Stomach (tissue), 4 donors: ENCODE measurements around the gene CCDC88C.

Experiments
- CTCF ChIP-seq, 7 experiments: fragments of 450-650 bp in 4 of 7; fragments of 200-600 bp in 3 of 7; sonication (generic) in 3 of 7; IDR thresholded peaks; one replicate each; pipeline ENCODE4 v1.5.1; 2016 to 2019; ENCODE audit warnings: antibody characterized with exemption in 7 of 7, control low read depth in 2 of 7, mild to moderate bottlenecking in 1 of 7
- EP300 ChIP-seq: sonication (generic); formaldehyde crosslinking; IDR thresholded peaks from one replicate; pipeline ENCODE4 v1.6.1; 2017; ENCODE audit warnings: antibody characterized with exemption
- POLR2A ChIP-seq, 4 donors: fragments of 450-650 bp; IDR thresholded peaks; one replicate each; pipeline ENCODE4 v1.6.1; 2016; ENCODE audit warnings: antibody characterized with exemption in 4 of 4, control low read depth in 2 of 4, mild to moderate bottlenecking in 1 of 4, moderate library complexity in 1 of 4
- POLR2AphosphoS5 ChIP-seq, 3 donors: sonication (generic); formaldehyde crosslinking; IDR thresholded peaks; one replicate each; pipeline ENCODE4 v1.6.1; 2016; ENCODE audit warnings: antibody characterized with exemption in 3 of 3

DNA sequence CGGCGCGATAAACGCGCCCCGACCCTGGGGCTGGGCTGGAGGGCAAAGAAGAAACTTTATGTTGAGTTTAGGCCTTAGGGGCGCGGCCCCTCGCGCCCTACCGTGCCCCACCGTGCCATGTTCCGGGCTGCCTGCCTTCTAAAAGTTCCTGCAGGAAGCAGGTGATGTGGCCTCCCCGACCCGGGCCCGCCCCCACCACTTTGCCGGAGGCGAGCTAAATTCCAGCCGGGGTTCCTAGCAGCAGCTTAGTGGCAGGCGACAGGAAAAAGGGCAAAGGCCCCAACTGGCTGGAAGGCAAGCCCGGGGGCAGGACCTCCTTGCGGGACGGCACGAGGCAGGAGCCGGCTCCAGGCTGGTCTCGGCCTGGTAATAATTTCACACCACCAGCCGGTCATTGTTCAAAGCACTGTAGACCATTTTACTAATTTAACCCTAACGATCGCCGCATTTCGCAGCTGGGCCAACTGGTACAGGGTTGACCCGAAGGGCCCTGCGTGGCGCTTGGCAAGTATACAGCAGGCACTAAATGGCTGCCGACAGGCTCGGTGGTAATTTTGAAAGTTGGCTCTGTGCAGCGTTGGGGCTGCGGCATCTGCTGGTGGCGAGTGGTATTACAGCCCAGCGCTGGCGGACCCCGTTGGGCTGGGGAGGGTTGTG is 895 bp upstream of the CCDC88C start:
- peak in 6 of 7 experiments; percentile 94 to 100 (median 99) for TF ChIP-seq CTCF (IDR thresholded peaks at IDR 0.05)
- no peak for TF ChIP-seq POLR2A (IDR thresholded peaks at IDR 0.05)
- no peak for TF ChIP-seq POLR2AphosphoS5 (IDR thresholded peaks at IDR 0.05)
- no peak for TF ChIP-seq EP300
